IPS DF 19.7 (cell line): ENCODE data around the gene UCHL1.

Experiments
- DNase-seq: peaks from one replicate; pipeline ENCODE4 v3.0.0-alpha.2; 2013; ENCODE audit warnings: low read depth, low spot score

Gene UCHL1

GRCh38 chr4:41256740-41257256 is at the start of gene UCHL1:
TSS of gene UCHL1 (plus strand) at chr4:41256928. CDS start at chr4:41256977, 49 bp downstream.
- peak; percentile 83 for DNase-seq

DNA sequence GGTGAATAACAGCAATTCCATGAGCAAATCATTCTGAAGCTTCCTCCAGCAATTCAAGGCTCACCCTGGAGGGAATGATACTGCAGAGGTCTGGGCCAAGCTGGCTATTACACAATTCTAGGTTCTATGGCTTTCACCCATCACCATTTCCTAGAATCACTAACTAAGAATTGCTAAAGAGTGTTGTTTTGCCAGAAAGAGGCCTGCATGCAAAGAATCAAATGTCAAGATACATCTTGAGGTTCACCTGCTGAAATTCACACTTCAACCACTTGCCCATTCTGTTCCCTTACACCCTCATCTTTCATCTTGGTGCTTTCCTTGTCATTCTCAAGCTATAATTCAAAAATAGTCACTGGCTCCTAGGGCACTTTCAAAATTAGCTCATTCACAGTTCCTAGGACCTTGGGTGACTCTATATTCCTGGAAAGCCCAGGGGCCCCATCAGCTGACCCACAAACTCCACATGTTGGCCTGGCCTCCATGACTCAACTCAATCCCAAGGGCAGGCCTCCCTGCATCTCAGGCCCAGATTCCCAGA is 49.4 kb upstream of the UCHL1 start:
- no peak for DNase-seq

DNA sequence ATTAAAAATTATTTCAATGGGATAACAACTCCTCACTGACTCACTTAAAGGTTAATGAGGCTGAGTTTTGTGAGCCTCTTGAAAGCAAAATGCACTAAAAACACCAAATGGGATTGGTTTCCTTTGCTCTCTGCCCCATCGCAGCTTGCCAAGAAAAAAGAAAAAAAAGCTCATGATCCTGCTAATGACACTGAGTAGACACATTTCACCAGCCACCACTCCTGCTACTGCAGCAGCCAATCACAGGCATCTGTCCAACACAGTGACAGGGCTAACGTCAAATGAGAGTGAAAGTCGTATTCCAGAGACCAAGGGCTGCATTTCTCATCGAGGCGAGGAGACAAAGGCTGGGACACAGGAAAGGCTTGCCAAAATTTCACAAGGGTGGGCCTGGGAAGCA is 47.5 kb upstream of the UCHL1 start:
- no peak for DNase-seq

- no peak for DNase-seq
Measured at GRCh38 chr4:41209901-41210300, 46.8 kb upstream of the UCHL1 start.

GRCh38 chr4:41211951-41212615 is 44.6 kb upstream of the UCHL1 start:
- DNase-seq, result no peak

DNA sequence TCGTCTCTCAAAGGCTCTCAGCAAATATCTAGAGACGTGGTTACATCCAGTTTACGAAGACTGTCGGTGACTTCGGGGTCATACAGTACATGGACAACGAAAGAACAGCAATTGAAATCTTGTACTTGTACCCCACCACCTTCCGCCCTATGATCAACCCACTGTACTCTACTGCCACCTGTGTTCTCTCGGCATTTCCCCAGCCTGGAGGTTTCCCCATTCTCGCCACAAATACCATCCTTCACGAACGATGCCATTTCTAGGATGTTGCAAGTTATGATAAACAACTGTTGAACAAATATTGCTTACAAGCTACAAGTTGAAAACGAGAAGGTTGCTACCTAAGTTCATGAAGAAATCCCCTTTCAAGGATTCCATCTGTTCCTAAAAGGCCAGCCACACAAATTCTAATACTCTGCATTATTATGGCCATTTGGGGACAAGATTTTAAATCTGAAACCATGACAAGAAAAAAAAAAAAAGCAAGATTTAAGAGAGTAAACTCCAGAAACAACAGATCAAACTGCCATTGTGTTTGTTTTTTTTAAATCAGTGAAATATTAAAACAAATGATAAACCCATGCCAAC is 44.0 kb upstream of the UCHL1 start:
- DNase-seq, result no peak

DNA sequence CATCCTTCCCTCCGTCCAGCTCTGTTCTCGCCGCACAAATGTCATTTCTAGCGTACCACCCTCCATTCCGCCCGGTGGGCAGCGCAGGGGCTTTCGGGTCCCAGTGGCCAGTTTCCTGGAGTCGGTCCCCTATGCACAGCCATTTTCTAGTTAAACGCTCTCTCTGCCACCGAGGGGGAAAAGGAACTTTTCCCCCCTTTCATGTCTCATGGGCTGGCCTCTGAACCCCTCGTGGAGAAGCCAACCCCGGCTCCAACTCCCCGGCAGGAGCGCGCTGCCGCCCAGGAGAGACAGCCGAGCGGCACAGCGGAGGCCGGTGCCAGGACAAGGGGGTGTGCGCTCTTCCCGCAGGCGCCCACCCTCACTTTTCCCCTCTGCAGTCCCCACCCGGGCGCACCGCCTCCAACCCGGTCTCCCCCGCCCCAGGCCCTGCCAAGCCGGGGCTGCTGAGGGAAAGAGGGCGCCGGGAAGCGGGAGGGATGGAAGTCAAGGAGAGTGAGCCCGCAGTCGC is 43.0 kb upstream of the UCHL1 start:
- DNase-seq, result no peak

GRCh38 chr4:41214136-41214824 is 42.4 kb upstream of the UCHL1 start, which contains the start of gene APBB2:
TSS of gene APBB2 (minus strand) at chr4:41214542. CDS start at chr4:41033254, 181,288 bp downstream.
- peak; percentile 76 for DNase-seq

GRCh38 chr4:41214825-41215146 is 41.9 kb upstream of the UCHL1 start:
- no peak for DNase-seq

DNA sequence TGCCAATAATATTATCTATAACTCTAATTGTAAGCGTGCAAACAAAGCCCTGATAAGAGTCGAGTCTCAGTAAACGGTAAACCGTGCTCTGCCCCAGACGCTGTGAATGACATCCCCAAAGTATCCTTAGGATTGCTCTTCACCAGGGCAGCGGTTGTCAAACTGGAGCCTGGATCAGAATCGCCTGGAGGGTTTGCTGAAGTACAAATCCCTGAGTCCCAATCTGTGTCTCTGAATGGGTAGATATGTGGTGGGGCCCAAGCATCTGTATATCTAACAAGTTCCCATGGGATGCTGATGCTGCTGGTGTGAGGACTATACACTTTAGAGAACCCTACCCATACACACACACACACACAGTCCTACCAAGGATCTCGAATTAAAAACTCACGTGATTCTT is 41.6 kb upstream of the UCHL1 start:
- no peak for DNase-seq

- DNase-seq, result no peak
Measured at GRCh38 chr4:41215969-41216293, 40.8 kb upstream of the UCHL1 start.

- peak; percentile 54 for DNase-seq
Measured at GRCh38 chr4:41216294-41217019, 40.3 kb upstream of the UCHL1 start.

DNA sequence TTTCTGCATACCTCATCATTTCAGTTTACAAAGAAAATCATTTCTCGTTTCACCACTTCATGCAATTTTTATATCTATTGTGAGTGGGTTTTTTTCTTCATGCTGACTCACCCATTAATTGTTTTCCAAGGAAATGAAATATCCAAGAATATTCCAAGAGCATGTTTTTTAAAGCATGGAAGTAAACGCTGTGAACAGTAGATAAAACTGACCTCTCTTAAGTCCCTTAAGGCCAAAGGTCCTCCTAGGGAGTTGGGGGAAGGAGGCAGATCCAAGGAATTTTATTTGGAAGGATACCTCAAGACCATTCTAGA is 39.8 kb upstream of the UCHL1 start:
- DNase-seq, result no peak

- DNase-seq, result no peak
Measured at GRCh38 chr4:41217374-41217773, 39.4 kb upstream of the UCHL1 start.

- no peak for DNase-seq
Measured at GRCh38 chr4:41218703-41219102, 38.0 kb upstream of the UCHL1 start.

- no peak for DNase-seq
Measured at GRCh38 chr4:41219421-41219950, 37.2 kb upstream of the UCHL1 start.

DNA sequence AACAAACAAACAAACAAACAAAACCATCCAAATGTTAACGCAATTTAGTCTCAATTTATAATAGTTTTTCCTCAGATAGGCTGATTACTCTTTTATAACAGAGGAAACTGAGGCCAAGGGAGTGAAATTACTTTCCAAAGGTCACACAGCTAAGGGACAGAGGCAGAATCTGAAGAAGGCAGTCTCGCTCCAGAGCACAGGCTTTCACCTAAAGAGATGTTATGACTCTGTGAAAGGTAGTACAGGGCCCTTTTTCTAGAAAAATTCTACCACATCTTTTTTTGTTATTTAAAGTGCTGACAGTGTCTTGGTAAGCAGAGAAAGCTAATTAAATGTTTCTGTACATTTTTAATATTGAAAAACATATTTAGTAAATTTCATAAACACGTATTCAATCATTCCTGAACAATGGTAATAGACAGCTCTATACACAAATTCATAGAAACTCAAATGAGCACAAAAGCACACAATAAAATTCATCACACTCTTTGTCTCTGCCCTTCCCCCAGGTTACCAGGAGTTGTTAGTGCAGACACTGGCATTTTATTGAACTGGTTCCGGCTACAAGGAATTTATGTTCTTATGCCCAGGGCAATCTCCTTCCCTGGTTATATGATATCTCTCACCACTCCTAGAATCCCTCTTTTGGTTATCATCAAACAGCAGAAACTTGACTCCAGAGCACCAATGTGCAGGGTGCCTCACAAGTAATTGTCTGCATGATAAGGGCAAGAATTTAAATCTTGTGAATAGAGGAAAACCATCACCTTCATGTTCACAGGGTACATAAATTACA is 34.7 kb upstream of the UCHL1 start:
- no peak for DNase-seq

DNA sequence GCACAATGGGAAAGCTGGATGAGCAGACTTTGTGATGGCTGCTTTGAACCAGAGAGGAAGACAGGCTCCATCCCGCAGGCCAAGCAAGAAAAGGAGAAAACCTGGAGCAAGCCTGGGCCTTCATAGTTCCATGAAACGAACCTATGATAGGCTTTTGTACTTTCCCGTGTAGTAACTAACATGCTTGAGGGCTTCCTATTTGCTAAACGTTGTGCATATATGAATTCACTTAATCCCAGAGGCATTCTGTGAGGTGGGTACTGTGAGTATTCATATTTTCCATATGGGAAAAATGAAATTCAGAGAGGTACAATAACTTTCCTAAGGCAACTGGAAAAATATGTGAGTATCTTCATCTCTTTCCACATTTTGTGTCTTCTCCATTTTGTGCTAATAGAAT is 28.8 kb upstream of the UCHL1 start:
- DNase-seq, result no peak

DNA sequence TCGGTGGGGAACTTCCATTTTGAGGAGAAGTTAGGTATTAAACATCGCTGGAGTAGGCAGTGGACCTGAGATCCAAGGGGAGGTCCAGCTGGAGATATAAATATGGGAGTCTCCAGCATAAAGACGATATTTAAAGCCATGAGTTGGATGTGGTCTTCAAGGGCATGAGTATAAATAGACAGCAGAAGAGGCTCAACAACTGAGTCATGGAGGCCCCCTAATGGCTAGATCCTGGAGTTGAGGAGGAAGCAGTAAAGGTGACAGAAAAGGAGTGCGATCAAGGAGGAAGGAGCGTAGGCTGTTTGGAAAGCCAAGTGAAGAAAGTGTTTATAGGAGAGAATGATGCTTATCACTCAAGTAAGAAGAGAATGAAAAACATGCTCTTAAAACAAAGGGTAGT is 24.3 kb upstream of the UCHL1 start:
- DNase-seq, result no peak

GRCh38 chr4:41232856-41233255 is 23.9 kb upstream of the UCHL1 start:
- DNase-seq, result no peak

GRCh38 chr4:41236032-41236431 is 20.7 kb upstream of the UCHL1 start:
- DNase-seq, result no peak
